Stimulated activated CD4-positive, alpha-beta T cell treated with anti-CD3 and anti-CD28 coated beads, Interleukin-2, amount 100 ng/mL, for 24 hours (primary cell): ENCODE measurements around the gene ACACA.
A peak's percentile ranks its signal among the peaks of the same experiment; 100 is the strongest.
"Not testable (repeated sequence)": the region's sequence is repeated elsewhere in the genome, so short reads cannot be mapped to it uniquely, and the experiment has no call there.

Experiments used
- DNase-seq, 2 donors: peaks; one replicate each; pipeline ENCODE4 v3.0.0-alpha.2; 2020

The ACACA gene

GRCh38 chr17:37392024-37392590 is 14.5 kb downstream of the ACACA start:
- DNase-seq: no peak

GRCh38 chr17:37391146-37391545 is 15.5 kb downstream of the ACACA start:
- no peak for DNase-seq

- no peak for DNase-seq
Measured at GRCh38 chr17:37389160-37389559, 17.5 kb downstream of the ACACA start.

- DNase-seq: no peak
Measured at GRCh38 chr17:37388266-37388665, 18.4 kb downstream of the ACACA start.

- DNase-seq: no peak
Measured at GRCh38 chr17:37386462-37386861, 20.2 kb downstream of the ACACA start.

- no peak for DNase-seq
Measured at GRCh38 chr17:37385474-37385990, 21.1 kb downstream of the ACACA start.

GRCh38 chr17:37384560-37385149 is 22.0 kb downstream of the ACACA start:
- no peak for DNase-seq

- no peak for DNase-seq
Measured at GRCh38 chr17:37382056-37382455, 24.6 kb downstream of the ACACA start.

- no peak for DNase-seq
Measured at GRCh38 chr17:37375706-37376105, 30.9 kb downstream of the ACACA start, which contains the start of gene C17orf78. Gene C17orf78, plus strand, starts transcription at chr17:37375985. Its CDS starts 108 bp downstream, at chr17:37376093.

- peak; percentile 64 to 68 for DNase-seq
Measured at GRCh38 chr17:37373530-37374159, 33.0 kb downstream of the ACACA start.

- no peak for DNase-seq
Measured at GRCh38 chr17:37368577-37368976, 38.1 kb downstream of the ACACA start.

- no peak for DNase-seq
Measured at GRCh38 chr17:37365589-37365988, 41.0 kb downstream of the ACACA start.

GRCh38 chr17:37361543-37361942 is 45.1 kb downstream of the ACACA start:
- no peak for DNase-seq

GRCh38 chr17:37360632-37361031 is 46.0 kb downstream of the ACACA start:
- DNase-seq: no peak

- DNase-seq: no peak
Measured at GRCh38 chr17:37359682-37360188, 46.9 kb downstream of the ACACA start.

- DNase-seq: peak; percentile 87 to 94
Measured at GRCh38 chr17:37358830-37359681, 47.6 kb downstream of the ACACA start.

- DNase-seq: peak; percentile 43 to 56
Measured at GRCh38 chr17:37358098-37358829, 48.4 kb downstream of the ACACA start.

- DNase-seq: not testable (repeated sequence)
Measured at GRCh38 chr17:37356796-37357569, 49.7 kb downstream of the ACACA start.

GRCh38 chr17:37346863-37347402 is 59.7 kb downstream of the ACACA start:
- DNase-seq: not testable (repeated sequence)

GRCh38 chr17:37344519-37344918 is 62.1 kb downstream of the ACACA start:
- DNase-seq: no peak

GRCh38 chr17:37342589-37342988 is 64.0 kb downstream of the ACACA start:
- no peak for DNase-seq
